ENCODE measurements around the gene ARL6IP5.

- no peak for TF ChIP-seq CTCF (IDR thresholded peaks at IDR 0.05)
- no peak for TF ChIP-seq POLR2A (IDR thresholded peaks at IDR 0.05)
Measured at GRCh38 chr3:69113536-69113935, 28.8 kb downstream of the ARL6IP5 start.
